Cardiac septum (tissue), 1 donor: ENCODE results near the gene LRRC42. TPM values are rescaled to one million over a fixed set of nuclear protein-coding genes. Genes with fewer than 3 reads are reported as not detected.
"Not testable (repeated sequence)": the region's sequence is repeated elsewhere in the genome, so short reads cannot be mapped to it uniquely, and the experiment has no call there.

Experiments
- DNase-seq: peaks from one replicate; pipeline ENCODE4 v3.0.0-alpha.2; 2020; ENCODE audit warnings: low spot score
- intact Hi-C: fragments of 100-400 bp; cut with DNase I; formaldehyde crosslinking; loops from one replicate; pipeline ENCODE4 v1.14.0; 2022
- total RNA-seq: library from RNA; stranded (reverse); fragmentation: NEBNext Ultra II Directional; extraction: Animal tissue kit (Norgen Biotek cat#: 25700); gene quantifications from one replicate; pipeline ENCODE4 v1.2.1, GENCODE V29; 2021
- donor health status: DM: no; HTN: no; CAD: no.

Gene LRRC42
- total RNA-seq, 1 donor from 2014 or later, result 19.1 TPM

DNA sequence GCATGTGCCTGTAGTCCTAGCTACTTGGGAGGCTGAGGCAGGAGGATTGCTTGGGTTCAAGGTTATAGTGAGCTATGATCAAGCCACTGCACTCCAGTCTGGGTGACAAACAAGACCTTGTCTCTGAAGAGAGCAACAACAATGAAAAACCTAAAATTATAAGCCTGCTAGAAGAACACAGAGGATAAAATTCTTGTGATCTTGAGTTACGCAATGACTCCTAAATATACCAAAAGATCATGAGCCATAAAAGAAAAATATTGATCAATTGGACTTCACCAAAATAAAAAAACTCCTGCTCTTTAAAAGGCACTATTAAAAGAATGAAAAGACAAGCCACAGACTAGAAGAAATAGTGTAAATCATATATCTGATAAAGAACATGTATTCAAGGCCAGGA, 49.5 kb downstream of the LRRC42 start:
- intact Hi-C loops, result no loop called here
- DNase-seq, result no peak

- no peak for DNase-seq
- intact Hi-C loops, result no loop called here
These were observed 52.1 kb downstream of the LRRC42 start for GRCh38 chr1:53998223-53998622.

GRCh38 chr1:53999920-54000319, 53.8 kb downstream of the LRRC42 start:
- no peak for DNase-seq
- intact Hi-C loops, result no loop called here

- DNase-seq, result no peak
- intact Hi-C loops, result no loop called here
These were observed 55.4 kb downstream of the LRRC42 start for GRCh38 chr1:54001591-54001990.

DNA sequence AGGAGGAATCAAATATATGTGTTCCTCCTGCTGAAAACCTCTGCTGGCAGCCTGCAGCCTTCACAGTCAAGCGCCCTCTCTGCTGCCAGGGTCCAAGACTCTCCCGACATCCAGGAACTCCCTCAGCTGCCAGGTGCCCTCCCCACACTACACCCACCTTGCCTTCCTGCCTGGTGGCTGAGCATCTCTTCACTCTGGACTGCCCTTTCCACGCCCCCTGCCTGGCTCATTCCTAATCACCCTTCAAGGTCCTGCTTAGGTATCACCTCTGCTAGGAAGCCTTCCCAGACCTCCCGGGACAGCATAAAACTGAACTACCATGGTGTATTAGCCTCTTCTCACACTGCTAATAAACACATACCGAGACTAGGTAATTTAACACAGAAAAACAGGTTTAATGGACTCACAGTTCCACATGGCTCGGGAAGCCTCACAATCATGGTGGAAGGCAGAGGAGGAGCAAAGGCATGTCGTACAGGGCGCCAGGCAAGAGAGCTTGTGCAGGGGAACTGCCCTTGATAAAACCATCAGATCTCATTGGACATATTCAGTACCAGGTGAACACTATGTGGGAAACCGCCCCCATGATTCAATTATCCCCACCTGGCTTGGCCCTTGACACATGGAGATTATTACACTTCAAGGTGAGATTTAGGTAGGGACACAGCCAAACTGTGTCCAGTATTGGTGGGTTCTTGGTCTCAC, 56.5 kb downstream of the LRRC42 start:
- intact Hi-C loops, result no loop called here
- DNase-seq, result no peak

DNA sequence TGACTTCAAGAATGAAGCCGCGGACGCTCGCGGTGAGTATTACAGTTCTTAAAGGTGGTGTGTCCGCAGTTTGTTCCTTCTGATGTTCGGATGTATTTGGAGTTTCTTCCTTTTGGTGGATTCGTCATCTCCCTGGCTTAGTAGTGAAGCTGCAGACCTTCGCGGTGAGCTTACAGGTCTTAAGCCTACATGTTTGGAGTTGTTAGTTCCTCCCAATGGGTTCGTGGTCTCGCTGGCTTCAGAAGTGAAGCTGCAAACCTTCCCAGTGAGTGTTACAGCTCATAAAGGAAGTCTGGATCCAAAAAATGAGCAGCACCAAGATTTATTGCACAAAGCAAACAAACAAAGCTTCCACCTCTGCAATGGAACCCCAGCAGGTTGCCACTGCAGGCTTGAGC, 57.1 kb downstream of the LRRC42 start:
- intact Hi-C loops, result no loop called here
- no peak for DNase-seq

- DNase-seq, intact Hi-C loops: not testable (repeated sequence)
These were observed 57.8 kb downstream of the LRRC42 start for GRCh38 chr1:54003750-54004480.

GRCh38 chr1:54004481-54005049, 58.4 kb downstream of the LRRC42 start:
- intact Hi-C loops, result no loop called here
- no peak for DNase-seq

- intact Hi-C loops, result no loop called here
- no peak for DNase-seq
These were observed 60.4 kb downstream of the LRRC42 start for GRCh38 chr1:54006508-54006907.

GRCh38 chr1:54007613-54008012, 61.5 kb downstream of the LRRC42 start:
- DNase-seq, result no peak
- intact Hi-C loops, result no loop called here

DNA sequence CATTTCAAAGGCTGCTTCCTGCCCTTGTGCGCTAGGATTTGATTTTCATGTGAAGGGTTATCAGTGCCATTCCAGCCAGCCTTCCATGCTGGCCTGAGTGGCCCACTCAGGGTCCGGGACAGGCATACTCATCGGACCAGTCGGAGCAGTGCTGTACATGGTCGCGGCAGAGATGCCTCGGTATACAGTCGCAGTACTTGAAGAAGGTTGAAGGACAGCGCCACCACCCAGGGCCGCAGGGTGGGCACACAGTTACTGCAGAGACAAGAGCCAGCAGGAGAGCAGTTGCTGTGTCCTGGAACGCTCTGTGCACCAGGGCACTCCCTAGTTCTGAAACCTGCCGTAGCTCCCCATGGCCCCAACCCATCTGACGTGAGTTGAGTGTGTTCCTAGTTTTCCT, 62.7 kb downstream of the LRRC42 start:
- DNase-seq, result no peak
- intact Hi-C loops, result no loop called here

GRCh38 chr1:54009406-54009805, 63.3 kb downstream of the LRRC42 start:
- DNase-seq, result no peak
- intact Hi-C loops, result no loop called here

GRCh38 chr1:54010415-54011117, 64.4 kb downstream of the LRRC42 start:
- no peak for DNase-seq
- intact Hi-C loops, result no loop called here

DNA sequence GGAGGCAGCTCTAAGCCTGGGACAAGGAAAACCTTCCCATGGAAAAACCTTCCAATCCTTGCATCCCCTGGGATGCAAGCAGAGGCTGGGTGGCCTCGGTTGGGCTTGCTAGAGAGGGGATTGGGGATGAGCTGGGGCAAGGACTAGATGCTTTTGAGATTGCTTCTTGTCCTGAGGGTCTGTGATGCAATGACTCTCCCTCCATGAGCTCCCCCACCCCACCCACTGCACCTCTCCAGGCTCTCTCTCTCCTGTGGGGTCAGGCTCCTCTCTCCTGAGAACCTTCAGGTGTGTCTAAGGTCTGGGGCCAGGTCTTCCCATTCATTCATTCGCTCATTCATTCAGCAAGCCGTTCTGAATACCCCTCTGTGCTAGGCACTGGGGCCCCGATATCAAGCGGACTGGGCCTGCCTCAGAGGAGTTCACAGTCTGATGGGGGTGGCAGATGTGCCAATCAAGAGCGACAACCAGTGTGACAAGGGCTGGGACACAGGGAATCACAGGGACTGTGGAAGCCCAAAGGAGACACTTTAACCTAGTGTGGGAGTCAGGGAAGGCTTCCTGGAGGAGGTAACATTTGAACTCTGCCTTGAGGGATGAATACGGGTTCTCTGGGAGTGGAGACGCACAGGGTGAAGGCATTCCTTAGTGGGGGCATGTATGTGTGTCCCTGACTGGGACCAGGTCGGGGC, 65.3 kb downstream of the LRRC42 start:
- no peak for DNase-seq
- intact Hi-C loops, result no loop called here

GRCh38 chr1:54012008-54012325, 65.8 kb downstream of the LRRC42 start:
- DNase-seq, result no peak
- intact Hi-C loops, result no loop called here

DNA sequence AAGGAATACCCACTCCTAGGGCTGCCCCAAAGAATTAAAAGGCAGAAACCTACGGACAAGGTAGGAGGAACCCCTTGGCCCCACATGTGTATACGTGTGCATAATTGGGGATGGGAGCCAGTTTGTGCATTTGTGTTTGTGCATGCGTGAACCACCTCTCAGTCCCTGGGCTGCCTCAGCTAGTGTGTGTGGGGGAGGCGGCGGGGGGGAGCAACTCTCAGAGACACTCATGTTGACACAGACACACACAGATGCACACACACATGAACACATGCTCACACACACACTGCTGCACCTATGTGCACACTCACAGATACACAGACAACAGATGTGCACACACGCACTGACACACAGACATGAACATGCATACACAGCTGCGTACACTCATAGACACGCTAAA, 66.7 kb downstream of the LRRC42 start:
- intact Hi-C loops, result no loop called here
- no peak for DNase-seq

GRCh38 chr1:54013393-54014008, 67.4 kb downstream of the LRRC42 start:
- no peak for DNase-seq
- intact Hi-C loops, result no loop called here

GRCh38 chr1:54014009-54014629, 68.0 kb downstream of the LRRC42 start:
- intact Hi-C loops, result no loop called here
- no peak for DNase-seq
